ENCODE measurements around the gene ATOSA. TPM values are rescaled to one million over a fixed set of nuclear protein-coding genes. Genes with fewer than 3 reads are reported as not detected.

The ATOSA gene
- polyA plus RNA-seq, 1 donor (not counting 4 experiments of a cell fraction or from before 2014, with no cell fraction given) = 19.9 TPM

GRCh38 chr15:52715411-52715810 lies 36.2 kb upstream of the ATOSA start:
- dilution Hi-C loops (cut with MboI; ENCODE audit: extremely low pct_ligation_motif_present, low sequenced_read_pairs) = no loop called here
- H3K79me2 ChIP-seq (ENCODE audit: control insufficient read depth, insufficient read depth, low read length) = no peaks in the 10 kb centered on the region
- H3K36me3 ChIP-seq (ENCODE audit: control insufficient read depth in 2 of 2, extremely low read depth in 1 of 2, insufficient read depth in 2 of 2, low read length in 2 of 2) = no peaks in the 10 kb centered on the region
- H3K4me3 ChIP-seq (ENCODE audit: control insufficient read depth in 2 of 3, extremely low read depth in 1 of 3, insufficient read depth in 2 of 3, low read depth in 1 of 3, low read length in 3 of 3) = no peak overlapping the region
- H2AFZ ChIP-seq (ENCODE audit: control insufficient read depth, low read length) = no peak overlapping the region
- no peaks in the 10 kb centered on the region for H3K27me3 ChIP-seq (ENCODE audit: control insufficient read depth, extremely low read depth, insufficient read depth, low read length)
- peaks cover 3% of the 10 kb centered on the region for H3K4me1 ChIP-seq (ENCODE audit: control insufficient read depth, extremely low read depth, insufficient read depth, low read length)
- H3K9ac ChIP-seq (ENCODE audit: control insufficient read depth, extremely low read depth, insufficient read depth, low read length) = no peak overlapping the region
- TF ChIP-seq CTCF (optimal IDR thresholded peaks at IDR 0.05 in 1 of 3, IDR thresholded peaks at IDR 0.05 in 1 of 3, conservative IDR thresholded peaks at IDR 0.05 in 1 of 3; ENCODE audit: extremely low read depth in 1 of 3, insufficient read depth in 2 of 3, low read length in 3 of 3) = no peak
- no peak for TF ChIP-seq EZH2 (IDR thresholded peaks at IDR 0.05; ENCODE audit: low read length)
- H3K27ac ChIP-seq (ENCODE audit: control insufficient read depth, insufficient read depth, low read length) = no peak overlapping the region
- no peaks in the 10 kb centered on the region for H3K9me3 ChIP-seq (ENCODE audit: control insufficient read depth, low read depth, low read length)
- no peaks in the 10 kb centered on the region for H4K20me1 ChIP-seq (ENCODE audit: control insufficient read depth, extremely low read depth, insufficient read depth, low read length)
- DNase-seq (ENCODE audit: low read depth, low spot score) (no peak), FAIRE-seq (no peak)
- H3K4me2 ChIP-seq (ENCODE audit: control insufficient read depth, extremely low read depth, insufficient read depth, low read depth, low read length) = no peak overlapping the region
- H3K9me1 ChIP-seq (ENCODE audit: control insufficient read depth, extremely low read depth, insufficient read depth, low read length) = no peaks in the 10 kb centered on the region

GRCh38 chr15:52714968-52715367 lies 35.8 kb upstream of the ATOSA start:
- Histone ChIP-seq H3K9me3 (ENCODE audit: control insufficient read depth, low read depth, low read length) (no peaks in the 10 kb centered on the region), H3K27me3 (ENCODE audit: control insufficient read depth, extremely low read depth, insufficient read depth, low read length) (no peaks in the 10 kb centered on the region), H4K20me1 (ENCODE audit: control insufficient read depth, extremely low read depth, insufficient read depth, low read length) (no peaks in the 10 kb centered on the region), H3K36me3 (ENCODE audit: control insufficient read depth in 2 of 2, extremely low read depth in 1 of 2, insufficient read depth in 2 of 2, low read length in 2 of 2) (no peaks in the 10 kb centered on the region), H3K4me3 (ENCODE audit: control insufficient read depth in 2 of 3, extremely low read depth in 1 of 3, insufficient read depth in 2 of 3, low read depth in 1 of 3, low read length in 3 of 3) (no peak overlapping the region), H2AFZ (ENCODE audit: control insufficient read depth, low read length) (no peak overlapping the region), H3K27ac (ENCODE audit: control insufficient read depth, insufficient read depth, low read length) (no peak overlapping the region), H3K4me1 (ENCODE audit: control insufficient read depth, extremely low read depth, insufficient read depth, low read length) (peaks cover 7% of the 10 kb centered on the region), H3K9ac (ENCODE audit: control insufficient read depth, extremely low read depth, insufficient read depth, low read length) (no peak overlapping the region), H3K79me2 (ENCODE audit: control insufficient read depth, insufficient read depth, low read length) (no peaks in the 10 kb centered on the region), H3K4me2 (ENCODE audit: control insufficient read depth, extremely low read depth, insufficient read depth, low read depth, low read length) (no peak overlapping the region), H3K9me1 (ENCODE audit: control insufficient read depth, extremely low read depth, insufficient read depth, low read length) (no peaks in the 10 kb centered on the region)
- DNase-seq (ENCODE audit: low read depth, low spot score) (no peak), FAIRE-seq (no peak)
- dilution Hi-C loops (cut with MboI; ENCODE audit: extremely low pct_ligation_motif_present, low sequenced_read_pairs) = no loop called here
- TF ChIP-seq EZH2 (IDR thresholded peaks at IDR 0.05; ENCODE audit: low read length) (no peak), CTCF (optimal IDR thresholded peaks at IDR 0.05 in 1 of 3, IDR thresholded peaks at IDR 0.05 in 1 of 3, conservative IDR thresholded peaks at IDR 0.05 in 1 of 3; ENCODE audit: extremely low read depth in 1 of 3, insufficient read depth in 2 of 3, low read length in 3 of 3) (no peak)
